HG03442 (cell line): ENCODE data around the gene OSTN.
A peak's percentile ranks its signal among the peaks of the same experiment; 100 is the strongest.

ENCODE experiments used
- ATAC-seq: cut with Tn5 transposase; IDR thresholded peaks from one replicate; pipeline ENCODE4 v1.9.1; 2021; ENCODE audit warnings: mild to moderate bottlenecking, moderate library complexity; ENCODE audit not compliant: unreplicated experiment

The OSTN gene

DNA sequence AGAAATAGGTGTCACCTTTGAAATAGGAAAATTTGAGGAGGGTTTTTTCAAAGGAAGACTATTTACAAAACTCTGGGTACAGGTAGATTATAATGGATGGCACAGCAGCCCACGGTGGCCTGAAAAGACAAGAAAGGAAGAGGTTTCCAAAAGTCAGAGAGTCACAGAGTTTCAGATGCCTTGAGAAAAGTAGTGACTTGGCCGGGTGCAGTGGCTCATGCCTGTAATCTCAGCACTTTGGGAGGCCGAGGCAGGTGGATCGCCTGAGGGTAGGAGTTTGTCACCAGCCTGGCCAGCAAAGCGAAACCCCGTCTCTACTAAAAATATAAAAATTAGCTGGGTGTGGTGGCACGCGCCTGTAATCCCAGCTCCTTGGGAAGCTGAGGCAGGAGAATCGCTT is 35.2 kb downstream of the OSTN start:
- no peak for ATAC-seq

DNA sequence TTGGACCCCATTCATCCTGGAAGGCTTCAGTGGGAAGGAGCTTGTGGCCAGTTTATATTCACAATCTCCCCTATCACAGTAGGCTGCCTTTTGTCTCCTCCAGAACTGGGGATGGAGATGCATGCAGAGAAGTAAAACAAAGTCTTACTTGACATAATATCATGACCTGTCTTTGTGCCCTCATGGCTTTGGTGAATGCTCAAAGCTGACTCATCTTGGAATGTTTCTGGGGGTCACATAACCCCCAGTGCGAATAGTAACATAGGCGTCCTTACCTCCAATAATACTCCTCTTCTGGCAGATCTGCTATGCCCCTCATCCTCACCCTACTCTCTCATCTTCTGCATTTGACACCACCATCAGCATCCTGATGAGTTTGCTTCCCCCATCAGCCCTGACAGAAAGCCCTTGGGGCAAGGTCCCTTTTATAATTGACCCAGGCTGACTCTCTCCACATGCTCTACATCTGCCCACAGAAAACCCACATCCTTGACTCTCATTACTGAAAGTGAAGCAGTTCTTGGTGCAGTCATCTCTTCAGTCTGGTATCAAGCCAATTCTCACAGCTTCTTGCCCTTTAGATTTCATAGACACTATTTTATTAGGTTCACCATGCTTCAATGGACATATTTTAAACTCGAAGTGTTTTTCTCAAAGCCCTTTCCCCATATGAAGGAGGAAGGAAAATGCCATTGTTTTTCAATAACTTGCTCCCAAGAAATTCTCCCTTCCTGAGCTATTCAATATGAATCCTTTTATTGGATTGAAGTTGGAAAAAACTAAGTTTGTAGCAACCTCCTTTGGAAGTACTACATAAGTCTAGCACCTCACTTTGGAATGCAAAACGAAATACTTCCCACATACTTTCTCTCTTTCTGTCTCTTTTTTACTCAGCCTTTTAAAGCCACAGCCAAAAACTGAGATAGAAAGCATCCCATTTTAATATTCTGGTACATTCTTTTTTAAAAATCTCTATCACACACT is 36.6 kb downstream of the OSTN start:
- ATAC-seq, result peak; percentile 99

DNA sequence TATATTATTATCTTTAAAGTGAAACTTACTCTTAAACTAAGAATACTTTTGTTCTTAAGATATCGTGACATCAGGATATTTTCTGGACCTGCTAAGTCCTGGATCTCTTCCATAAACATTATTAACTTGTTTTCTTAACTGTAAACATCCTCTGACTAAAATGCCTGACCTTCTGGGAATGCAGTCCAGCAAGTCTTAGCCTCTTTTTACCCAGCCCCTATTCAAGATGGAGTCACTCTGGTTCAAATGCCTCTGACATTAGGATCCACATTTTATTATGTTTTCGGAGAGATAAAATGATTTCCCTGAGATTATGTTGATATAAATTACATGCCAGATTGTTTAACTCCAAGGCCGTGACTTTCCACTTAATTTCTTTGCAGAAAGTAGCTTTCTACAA is 37.6 kb downstream of the OSTN start:
- no peak for ATAC-seq

DNA sequence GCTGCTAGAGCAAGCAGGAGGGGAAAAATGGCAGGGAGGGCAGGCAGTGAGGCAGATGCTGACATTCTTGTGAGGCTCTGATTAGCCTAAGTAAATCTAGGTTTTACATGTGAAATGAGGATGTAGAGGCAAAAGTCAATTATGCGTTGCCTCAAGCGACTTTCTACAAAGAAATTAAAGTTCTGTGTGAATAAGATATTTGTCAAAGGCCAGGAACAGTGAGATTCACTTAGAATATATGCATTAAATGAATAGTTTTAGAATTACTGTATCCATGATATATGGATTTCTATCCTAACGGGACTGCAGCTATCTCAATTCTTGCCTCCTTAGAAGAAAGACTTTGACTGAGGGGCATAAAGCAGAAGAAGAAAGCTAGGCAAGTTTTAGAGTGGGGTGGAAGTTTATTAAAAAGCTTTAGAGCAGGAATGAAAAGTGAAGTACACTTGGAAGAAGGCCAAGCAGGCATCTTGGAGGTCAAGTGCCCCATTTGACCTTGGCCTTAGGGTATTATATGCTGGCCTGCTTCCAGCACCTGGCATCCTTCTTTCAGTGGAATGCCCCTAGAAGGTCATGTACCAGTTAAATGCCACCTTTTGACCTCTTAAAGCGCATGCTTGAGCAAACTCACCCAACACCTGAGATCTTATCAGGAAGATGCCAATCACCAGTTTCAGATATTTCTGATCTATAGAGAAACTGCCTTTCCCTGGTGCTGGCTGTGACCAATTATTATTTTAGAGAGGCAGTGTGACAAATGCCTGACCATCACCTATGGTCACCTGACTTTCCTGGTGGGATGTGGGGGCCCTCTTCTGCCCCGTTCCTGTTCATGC is 38.2 kb downstream of the OSTN start:
- no peak for ATAC-seq

DNA sequence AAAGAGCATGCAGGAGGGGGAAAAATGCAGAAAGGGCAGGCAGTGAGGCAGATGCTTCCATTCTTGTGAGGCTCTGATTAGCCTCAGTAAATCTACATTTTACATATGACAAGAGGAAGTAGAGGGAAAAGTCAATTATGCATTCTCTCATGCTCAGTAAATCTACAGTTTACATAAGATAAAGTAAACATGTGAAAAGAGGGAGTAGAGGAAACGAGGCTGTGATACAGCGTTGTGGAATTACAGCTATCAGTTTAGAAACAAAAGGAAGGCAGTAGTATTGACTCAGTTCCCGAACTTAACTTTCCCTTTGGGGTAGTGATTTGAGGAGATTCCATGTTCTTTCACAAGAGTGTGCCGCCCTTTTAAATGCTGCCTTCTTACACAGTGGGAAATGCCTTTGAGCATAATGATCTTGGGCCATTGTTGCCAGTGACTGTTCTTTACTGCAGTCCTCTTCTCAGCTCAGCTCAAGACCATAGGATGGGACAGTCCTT is 39.3 kb downstream of the OSTN start:
- ATAC-seq, result no peak

DNA sequence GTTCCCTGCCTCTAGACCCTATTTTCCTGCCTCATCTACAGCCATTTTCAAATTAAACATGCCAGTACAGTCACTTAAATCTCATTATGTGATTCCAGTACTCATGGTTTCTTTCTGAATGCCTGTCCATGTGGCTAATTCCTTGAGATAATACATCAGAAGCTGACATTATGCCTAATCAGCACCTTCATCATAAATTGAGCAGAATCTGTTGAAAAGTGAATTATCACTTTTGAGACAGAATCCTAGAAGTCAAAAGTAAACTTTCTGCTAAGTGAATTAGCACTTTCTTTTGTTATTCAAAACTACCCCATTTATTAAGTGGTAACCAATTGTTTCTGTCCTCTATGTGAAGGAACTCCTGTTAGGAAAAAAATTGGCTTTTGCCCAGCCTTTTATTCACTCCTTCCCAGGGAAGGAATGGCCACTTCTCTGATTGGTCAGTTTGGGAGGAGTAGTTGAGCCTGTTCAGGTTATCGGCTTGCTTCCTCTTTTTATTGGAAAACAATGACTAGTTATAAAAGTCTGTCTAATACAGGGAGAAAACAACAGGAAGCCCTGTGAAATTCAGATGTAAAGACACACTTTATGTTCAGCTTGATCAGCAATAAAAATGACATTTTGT is 40.5 kb downstream of the OSTN start:
- ATAC-seq, result no peak

DNA sequence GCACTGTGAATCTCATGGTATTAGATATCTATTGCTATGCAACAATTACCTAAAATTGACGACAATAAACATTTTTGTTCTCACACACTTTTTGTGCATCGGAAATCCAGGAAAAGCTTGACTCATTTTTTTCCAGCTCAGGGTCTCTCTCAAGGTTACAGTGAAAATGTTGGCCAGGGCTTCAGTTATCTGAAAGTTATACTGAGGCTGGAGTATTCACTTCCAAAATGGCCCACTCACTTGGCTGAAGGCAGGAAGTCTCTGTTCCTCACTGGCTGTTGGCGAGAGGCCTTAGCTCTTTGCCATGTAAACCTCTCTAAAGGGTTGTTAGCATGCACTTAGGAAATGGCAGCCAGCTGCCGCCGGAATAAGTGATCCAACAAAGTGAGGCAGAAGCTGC is 41.4 kb downstream of the OSTN start:
- ATAC-seq, result no peak

DNA sequence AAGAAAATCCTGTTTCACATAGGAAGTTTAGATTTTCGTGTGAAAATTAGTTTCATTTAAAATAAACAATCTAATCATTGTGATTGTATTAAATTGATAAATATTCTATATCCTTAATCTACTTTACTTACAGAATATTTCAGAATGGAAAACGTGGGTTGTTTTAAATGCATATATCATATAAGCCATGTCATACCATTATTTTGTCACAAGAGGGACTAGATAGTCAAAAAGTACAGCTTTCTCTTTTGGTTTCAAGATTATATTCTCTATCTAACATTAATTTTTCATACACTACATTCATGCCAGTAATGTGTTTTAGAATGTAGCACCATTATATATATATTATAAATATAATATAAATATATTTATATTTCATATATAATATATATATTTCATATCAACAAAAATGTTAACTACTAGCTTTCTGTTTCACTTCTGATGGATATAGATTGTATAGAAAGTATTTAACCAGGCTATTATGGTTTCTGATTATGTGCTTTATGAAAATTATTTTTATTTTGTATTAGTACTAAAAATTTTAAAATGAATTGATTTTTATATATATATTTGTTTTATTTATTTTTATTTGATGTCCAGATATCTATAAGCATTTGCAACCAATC is 45.3 kb downstream of the OSTN start:
- ATAC-seq, result peak; percentile 23

DNA sequence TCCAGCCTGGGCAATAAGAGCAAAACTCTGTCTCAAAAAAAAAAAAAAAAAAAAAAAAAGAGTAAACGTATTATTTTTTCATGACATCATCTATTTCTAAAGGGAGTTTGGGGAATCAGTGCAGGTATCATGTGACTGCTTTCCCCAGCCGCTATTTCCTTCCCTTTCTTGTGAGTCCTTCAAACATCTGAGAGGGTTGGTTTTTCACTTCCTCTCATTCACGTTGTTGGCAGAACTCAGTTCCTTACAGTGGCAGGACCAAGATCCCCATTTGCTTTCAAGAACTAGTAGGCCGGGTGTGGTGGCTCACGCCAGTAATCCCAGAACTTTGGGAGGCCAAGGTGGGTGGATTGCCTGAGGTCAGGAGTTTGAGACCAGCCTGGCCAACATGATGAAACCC is 47.0 kb downstream of the OSTN start:
- ATAC-seq, result peak; percentile 52

DNA sequence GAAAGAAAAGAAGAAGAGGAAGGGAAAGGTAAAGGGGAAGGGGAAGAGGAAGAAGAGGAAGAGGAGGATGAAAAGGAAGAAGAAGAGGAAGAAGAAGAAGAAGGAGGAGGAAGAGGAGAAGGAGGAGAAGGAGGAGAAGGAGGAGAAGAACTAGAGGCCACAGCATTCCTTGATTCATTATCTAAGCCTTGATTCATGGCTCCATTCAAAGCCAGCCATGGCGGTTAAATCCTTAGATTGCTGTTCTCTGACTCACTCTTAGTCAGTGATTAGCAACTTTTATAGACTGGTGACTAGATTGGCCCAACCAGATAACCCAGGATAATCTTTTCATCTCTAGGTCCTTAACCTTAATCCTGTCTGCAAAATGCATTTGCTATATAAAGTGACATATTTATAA is 47.6 kb downstream of the OSTN start:
- no peak for ATAC-seq

DNA sequence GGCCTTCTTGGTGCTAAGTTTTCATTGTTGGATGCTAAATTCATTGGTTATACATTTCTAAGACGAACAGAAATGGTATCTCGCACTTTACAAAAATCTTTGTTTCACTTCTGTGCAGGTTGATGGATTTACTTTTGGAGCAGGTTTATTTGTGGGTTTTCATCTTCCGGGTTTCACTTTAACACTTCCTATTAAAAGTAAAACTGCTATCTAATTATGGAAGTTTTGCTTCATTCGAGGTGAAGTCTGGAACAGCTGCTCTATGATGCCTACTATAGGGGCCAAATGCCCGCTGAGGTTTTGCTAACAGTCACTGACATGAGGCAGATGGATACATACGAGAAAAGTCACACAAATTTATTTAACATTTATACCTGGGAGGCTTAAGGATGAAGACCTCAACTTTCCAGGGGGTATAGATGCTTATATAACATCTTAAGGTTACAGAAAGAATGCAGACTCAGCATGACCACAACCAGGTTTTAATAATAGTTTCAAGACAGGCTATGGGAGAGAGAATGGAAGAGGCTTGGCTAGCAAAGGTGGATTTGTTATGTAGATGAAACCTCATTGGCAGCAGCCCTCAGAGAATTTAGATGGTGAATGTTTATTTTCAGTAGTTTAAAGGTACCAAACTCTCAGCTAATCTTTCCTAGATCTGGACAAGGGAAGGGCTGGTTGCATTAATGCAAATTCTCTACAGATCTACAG is 54.2 kb downstream of the OSTN start:
- no peak for ATAC-seq

DNA sequence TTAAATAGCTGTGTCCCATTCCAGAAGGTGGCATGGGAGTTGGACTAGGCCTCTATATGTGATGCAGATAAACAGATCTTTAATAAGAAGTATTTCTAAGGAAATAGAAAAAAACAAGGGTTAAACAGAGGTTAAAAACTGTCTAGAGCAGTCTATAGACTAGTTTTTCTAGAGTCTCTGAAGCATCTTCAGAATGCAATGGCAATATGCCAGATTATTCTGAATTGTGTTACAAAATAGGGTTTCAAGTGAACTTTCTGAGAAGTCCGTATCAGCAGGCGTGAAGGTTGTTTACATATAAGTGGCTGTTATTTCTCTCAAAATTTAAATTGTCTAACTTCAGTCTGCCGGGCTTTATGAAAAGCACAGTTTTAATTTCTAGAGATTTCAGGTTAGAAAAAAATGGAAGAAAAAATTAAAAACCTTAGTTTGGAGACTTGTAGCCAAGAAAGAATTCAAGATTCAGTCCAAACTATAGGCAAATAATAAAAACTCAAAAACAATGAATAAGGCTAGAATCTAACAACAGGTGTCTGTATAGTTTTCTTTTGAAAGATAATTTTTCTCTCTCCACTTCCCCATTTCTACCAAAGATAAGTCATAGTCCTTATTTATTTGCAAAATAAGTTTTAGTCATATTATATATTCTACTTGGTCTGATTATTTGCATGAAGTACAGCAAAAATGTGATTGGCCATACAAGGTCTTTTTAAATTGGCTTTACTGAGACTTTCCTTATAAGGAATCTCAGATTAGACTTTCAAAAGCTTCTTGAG is 55.2 kb downstream of the OSTN start:
- no peak for ATAC-seq

DNA sequence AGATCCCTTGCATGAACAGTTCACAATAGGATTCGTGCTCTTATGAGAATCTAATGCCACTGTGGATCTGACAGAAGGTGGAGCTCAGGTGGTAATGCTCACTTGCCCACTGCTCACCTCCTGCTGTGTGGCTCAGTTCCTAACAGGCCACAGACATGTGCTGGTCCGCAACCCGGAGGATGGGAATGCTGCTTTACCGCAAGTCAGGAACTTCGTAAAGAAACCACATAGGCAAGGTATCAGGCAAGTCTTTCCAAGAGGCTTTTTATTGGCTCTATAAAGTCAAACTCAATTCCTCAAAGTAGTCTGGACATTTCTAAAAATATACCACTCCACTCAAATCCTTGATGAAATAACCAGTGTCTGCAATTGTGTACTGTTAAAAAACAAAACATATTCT is 56.1 kb downstream of the OSTN start:
- ATAC-seq, result no peak

DNA sequence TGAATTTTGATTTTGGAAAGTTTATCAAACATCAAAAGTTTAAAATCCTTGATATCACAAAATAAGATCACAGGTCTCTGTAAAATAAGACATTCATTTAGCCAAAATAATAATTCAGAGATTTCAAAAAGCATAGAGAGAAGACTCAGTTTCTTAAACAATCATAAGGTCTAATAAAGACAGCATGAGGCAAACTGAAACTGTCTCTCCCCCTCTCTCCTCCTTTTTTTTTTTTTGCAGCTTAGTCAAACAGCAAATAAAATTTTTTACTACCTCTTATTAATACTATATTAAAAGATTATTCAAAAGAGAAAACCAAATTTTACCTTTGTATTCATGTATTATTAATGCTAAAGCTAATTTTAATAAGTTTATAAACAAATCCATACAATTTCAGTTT is 57.4 kb downstream of the OSTN start:
- no peak for ATAC-seq

DNA sequence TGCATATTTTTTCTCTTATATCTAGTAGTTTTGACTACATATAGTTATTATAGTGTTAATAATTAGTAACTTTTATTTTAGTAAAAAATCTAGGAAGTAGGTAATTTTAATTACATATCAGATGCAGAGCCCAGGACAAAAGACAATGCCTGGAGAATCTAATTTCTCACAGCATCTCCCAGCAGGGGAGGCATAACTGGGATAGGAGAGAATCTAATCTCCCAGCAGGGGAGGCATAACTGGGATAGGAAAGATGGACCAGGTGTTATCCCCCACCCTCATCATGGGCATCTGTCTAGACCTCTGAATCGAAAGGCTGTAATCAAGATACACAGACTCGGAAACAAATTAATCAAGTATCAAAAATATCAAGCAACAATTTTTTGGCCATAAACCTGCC is 58.2 kb downstream of the OSTN start:
- ATAC-seq, result no peak

DNA sequence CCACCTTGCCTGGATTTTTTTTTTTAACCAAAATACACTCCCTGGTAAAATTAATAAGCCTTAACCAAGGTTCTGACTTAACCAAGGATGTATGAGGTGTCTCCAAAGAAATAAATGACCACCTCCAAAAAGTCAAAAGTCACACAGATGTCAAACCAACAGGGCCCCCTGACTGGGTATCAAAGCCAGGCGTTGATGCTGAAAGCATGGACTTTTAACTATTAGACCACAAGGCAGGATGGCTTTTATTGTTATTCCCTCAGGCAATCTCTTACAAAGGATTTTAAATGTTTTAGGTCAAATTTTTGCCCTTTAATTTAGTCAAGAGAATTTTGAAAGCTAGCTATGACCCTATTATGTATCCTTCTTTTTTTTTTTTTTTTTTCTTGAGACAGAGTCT is 60.4 kb downstream of the OSTN start:
- no peak for ATAC-seq

DNA sequence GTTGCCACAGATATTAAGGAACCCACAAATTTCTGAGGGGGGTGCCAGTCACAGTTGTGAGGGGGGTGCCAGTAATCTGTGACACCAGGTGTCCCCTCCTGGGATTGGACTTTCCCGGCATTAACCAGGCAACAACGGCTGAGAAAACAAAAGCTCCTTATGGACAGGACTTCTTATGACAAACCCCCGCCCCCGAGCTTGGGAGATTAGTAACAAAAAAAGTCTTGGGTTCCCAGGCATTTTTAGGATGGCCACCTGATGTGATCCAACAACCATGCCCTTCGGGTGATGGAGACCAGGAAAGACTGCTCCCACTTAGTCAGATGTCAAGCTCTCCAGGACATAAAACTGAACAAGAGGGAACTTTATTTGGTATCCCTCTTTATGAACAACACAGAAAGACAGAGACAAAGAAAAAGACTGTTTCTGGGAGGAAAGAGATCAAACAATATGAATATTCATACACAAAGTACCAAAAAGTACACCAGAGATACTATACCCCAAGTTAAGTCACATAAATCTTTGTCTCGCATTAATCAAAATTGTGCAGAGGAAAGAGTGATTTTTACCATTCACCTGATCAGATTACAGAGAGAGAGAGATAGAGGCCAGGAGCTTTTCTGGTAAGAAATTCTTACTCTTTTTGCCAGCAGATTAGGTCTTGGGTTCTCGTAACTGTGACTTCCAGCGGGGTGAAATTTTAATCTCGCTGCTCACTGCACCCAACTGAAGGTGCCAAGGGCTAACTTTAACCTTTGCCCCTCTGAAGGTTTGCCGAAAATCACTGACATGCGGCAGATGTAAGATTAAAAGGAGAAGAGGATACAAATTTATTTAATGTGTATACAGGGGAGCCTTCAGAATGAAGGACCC is 61.6 kb downstream of the OSTN start:
- ATAC-seq, result no peak

DNA sequence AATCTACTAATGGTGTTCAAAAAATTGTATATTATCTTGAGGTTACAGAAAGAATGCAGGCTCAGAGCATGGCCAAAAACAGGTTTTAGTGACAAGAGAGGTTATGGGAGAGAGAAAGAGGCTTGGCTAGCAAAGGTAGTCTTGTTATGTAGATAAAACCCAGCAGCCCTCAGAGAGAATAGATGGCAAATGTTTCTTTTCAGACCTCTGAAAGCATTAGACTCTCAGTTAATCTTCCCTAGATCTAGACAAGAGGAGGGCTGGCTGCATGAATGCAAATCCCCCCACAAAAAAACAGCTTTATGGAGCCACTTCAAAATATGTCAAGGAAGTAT is 62.2 kb downstream of the OSTN start:
- no peak for ATAC-seq

DNA sequence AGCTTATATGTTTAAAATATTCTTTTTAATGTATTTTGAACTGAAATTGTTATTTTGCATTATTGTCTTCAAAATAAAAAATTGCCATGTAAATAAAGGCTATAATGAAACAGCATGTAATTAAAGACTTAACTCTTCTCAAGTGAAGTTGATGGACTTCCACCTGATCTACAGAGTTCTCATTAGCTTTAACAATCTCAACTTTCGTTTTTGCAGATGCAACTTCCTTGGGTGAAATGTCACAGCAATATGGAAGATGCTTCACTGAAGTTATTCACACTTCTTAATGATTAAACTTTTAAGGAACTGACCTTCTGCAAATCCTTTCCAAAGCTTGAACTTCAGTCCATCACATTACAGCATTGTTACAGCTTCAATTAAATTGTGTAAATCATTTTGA is 63.6 kb downstream of the OSTN start:
- no peak for ATAC-seq
